Cardiac muscle cell (in vitro differentiated cells and primary cell): ENCODE results near the gene SORBS2. TPM values are rescaled to one million over a fixed set of nuclear protein-coding genes. Genes with fewer than 3 reads are reported as not detected.

ENCODE experiments used
- DNase-seq, 2 donors: peaks; one replicate each; pipeline versions ENCODE4 v3.0.0 to v3.0.0-alpha.2; 2010 to 2017; ENCODE audit warnings: low read depth in 1 of 2, low spot score in 1 of 2
- H3K27ac ChIP-seq: fragments of 200-600 bp; sonication (generic); 2 replicates; pipeline ENCODE4 v1.5.1; 2016
- H3K27me3 ChIP-seq: fragments of 200-600 bp; sonication (generic); 2 replicates; pipeline ENCODE4 v1.6.0; 2016; ENCODE audit warnings: control low read depth
- H3K36me3 ChIP-seq: fragments of 200-600 bp; sonication (generic); 2 replicates; pipeline ENCODE4 v1.5.1; 2016; ENCODE audit warnings: control low read depth
- H3K4me1 ChIP-seq: fragments of 200-600 bp; sonication (generic); 2 replicates; pipeline ENCODE4 v1.8.1; 2017; ENCODE audit warnings: low read depth, mild to moderate bottlenecking, mixed run types
- H3K4me3 ChIP-seq: fragments of 200-600 bp; sonication (generic); 2 replicates; pipeline ENCODE4 v1.5.1; 2016; ENCODE audit warnings: mild to moderate bottlenecking
- H3K9me3 ChIP-seq: fragments of 200-600 bp; sonication (generic); 2 replicates; pipeline ENCODE4 v1.5.1; 2017; ENCODE audit warnings: low read depth, mild to moderate bottlenecking, control low read depth
- CTCF ChIP-seq: IDR thresholded peaks from 2 replicates; pipeline ENCODE4 v1.5.1; 2012; ENCODE audit warnings: low read depth, mild to moderate bottlenecking, low read length
- polyA plus RNA-seq: library from polyadenylated mRNA; unstranded; fragments of >200 nt; fragmentation: Nextera tagmentation; extraction: Ambion mirVana; gene quantifications from 2 replicates; pipeline ENCODE4 v1.2.1, GENCODE V29; 2016
- total RNA-seq: library from RNA; depleted of rRNA; stranded (reverse); fragments of >200 nt; gene quantifications from 2 replicates; pipeline ENCODE4 v1.2.3, GENCODE V29; 2016

The SORBS2 gene
- total and polyA plus RNA-seq, 2 experiments from 2014 or later: 453 to 470 TPM

DNA sequence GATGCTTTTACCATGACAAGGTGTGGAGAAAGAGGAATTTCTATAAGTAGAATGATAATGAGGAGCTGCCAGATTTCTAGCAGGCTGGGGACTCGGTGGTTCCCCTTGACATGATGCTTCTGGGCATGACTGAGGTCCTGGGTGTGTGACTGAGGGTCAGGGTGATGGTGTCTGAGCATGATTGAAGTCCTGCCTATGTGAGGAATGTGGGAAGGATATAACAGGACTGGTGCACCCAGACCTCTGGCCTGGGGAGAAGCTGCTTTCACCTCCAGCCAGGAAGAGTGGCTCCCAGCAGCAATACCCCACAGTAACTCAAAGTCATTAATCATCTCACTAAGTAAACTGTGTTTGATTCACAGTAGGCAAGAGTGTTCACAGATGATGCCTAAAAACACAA, 17.4 kb downstream of the SORBS2 start:
- DNase-seq: no peak
- H3K4me3 ChIP-seq: no peak overlapping the region
- H3K36me3 ChIP-seq: peaks cover 11% of the 10 kb centered on the region
- no peak for TF ChIP-seq CTCF
- H3K4me1 ChIP-seq: peaks cover 46% of the 10 kb centered on the region
- no peaks in the 10 kb centered on the region for H3K27me3 ChIP-seq
- H3K9me3 ChIP-seq: no peaks in the 10 kb centered on the region
- H3K27ac ChIP-seq: peak overlapping the region; percentile 61

DNA sequence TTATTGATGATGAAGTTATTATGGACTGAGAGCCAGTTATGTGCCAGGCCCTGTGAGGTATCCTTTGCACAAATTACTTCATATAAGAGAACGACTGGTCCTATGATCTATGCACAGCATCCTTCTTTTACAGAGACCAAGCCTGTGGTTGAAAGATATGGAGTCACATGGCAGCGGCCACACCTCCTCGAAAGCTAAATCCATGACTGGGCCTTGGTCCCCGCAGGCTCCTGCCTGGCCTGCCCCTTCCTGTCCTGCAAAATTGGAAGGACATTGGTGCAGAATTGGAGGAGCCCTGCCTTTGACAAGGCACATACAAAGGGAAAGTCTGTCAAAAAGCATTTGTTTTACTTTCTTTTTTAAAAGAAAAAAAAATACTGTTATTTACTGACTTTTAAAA, 18.3 kb downstream of the SORBS2 start:
- Histone ChIP-seq H3K4me1 (peaks cover 51% of the 10 kb centered on the region), H3K27ac (no peak overlapping the region), H3K9me3 (no peaks in the 10 kb centered on the region), H3K4me3 (no peak overlapping the region), H3K27me3 (no peaks in the 10 kb centered on the region), H3K36me3 (peaks cover 11% of the 10 kb centered on the region)
- no peak for DNase-seq
- no peak for TF ChIP-seq CTCF

GRCh38 chr4:185793116-185793485, 18.9 kb downstream of the SORBS2 start:
- H3K36me3 ChIP-seq: peaks cover 11% of the 10 kb centered on the region
- H3K27ac ChIP-seq: peak overlapping the region; percentile 16
- TF ChIP-seq CTCF: no peak
- no peaks in the 10 kb centered on the region for H3K27me3 ChIP-seq
- DNase-seq: no peak
- H3K9me3 ChIP-seq: no peaks in the 10 kb centered on the region
- peaks cover 51% of the 10 kb centered on the region for H3K4me1 ChIP-seq
- H3K4me3 ChIP-seq: no peak overlapping the region

- Histone ChIP-seq H3K9me3 (no peaks in the 10 kb centered on the region), H3K4me1 (peaks cover 51% of the 10 kb centered on the region), H3K36me3 (peaks cover 11% of the 10 kb centered on the region), H3K27me3 (no peaks in the 10 kb centered on the region), H3K4me3 (no peak overlapping the region), H3K27ac (peak overlapping the region; percentile 16)
- peak; percentile 46 to 95 for DNase-seq
- no peak for TF ChIP-seq CTCF
Measured at GRCh38 chr4:185792384-185793115, 19.4 kb downstream of the SORBS2 start.

GRCh38 chr4:185787926-185788679, 23.9 kb downstream of the SORBS2 start:
- Histone ChIP-seq H3K36me3 (peaks cover 24% of the 10 kb centered on the region), H3K4me3 (no peak overlapping the region), H3K27me3 (no peaks in the 10 kb centered on the region), H3K9me3 (no peaks in the 10 kb centered on the region), H3K4me1 (peaks cover 51% of the 10 kb centered on the region), H3K27ac (peak overlapping the region; percentile 70)
- no peak for TF ChIP-seq CTCF
- DNase-seq: no peak
